HG03521 (cell line): ENCODE data around the gene POLD3.

Source experiments
- ATAC-seq: cut with Tn5 transposase; IDR thresholded peaks from one replicate; pipeline ENCODE4 v1.9.1; 2021; ENCODE audit warnings: mild to moderate bottlenecking, moderate library complexity; ENCODE audit not compliant: unreplicated experiment

The POLD3 gene

GRCh38 chr11:74684661-74685060 is 92.3 kb downstream of the POLD3 start:
- ATAC-seq: no peak

- no peak for ATAC-seq
These were observed 93.0 kb downstream of the POLD3 start for GRCh38 chr11:74685338-74685737.

GRCh38 chr11:74685905-74686304 is 93.5 kb downstream of the POLD3 start:
- ATAC-seq: no peak

GRCh38 chr11:74686792-74687191 is 94.4 kb downstream of the POLD3 start:
- ATAC-seq: no peak

- ATAC-seq: no peak
These were observed 95.0 kb downstream of the POLD3 start for GRCh38 chr11:74687237-74688023.

- ATAC-seq: no peak
These were observed 97.3 kb downstream of the POLD3 start for GRCh38 chr11:74689666-74690065.

- ATAC-seq: no peak
These were observed 99.4 kb downstream of the POLD3 start for GRCh38 chr11:74691755-74692154.
